Measurements from ENCODE around the gene ARF4.
"Not testable (repeated sequence)": the region's sequence is repeated elsewhere in the genome, so short reads cannot be mapped to it uniquely, and the experiment has no call there.

Gene ARF4

DNA sequence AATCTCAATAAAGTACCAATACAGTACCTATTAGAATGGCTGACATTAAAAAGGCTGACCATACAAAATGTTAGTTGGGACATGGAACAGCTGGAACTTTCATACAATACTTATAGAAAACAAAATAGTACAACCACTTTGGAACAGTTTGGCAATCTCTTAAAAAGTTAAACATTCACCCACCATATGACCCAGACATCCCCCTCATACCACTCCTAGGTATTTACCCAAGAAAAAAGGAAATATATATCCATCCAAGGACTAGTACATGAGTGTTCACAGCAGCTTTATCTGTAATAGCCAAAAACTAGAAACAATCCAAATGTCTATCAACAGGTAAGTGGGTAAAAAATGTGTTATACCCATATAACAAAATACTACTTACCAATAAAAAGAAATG lies 25.2 kb upstream of the ARF4 start:
- TF ChIP-seq ZFX (IDR thresholded peaks at IDR 0.05; ENCODE audit: borderline replicate concordance): no peak
- no peak overlapping the region for H3K27ac ChIP-seq

DNA sequence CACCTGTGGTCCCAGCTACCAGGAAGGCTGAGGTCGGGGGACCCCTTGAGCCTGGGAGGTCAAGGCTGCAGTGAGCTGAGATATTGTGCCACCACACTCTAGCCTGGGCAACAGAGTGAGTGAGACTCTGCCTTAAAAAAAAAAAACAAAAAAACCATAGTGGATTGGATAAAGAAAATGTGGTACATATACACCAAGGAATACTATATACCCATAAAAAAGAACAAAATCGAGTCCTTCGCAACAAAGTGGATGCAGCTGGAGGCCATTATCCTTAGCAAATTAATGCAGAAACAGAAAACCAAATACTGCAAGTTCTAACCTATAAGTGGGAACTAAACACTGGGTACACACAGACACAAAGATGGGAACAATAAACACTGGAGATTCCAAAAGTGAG lies 20.6 kb upstream of the ARF4 start:
- TF ChIP-seq, protein P1, sequence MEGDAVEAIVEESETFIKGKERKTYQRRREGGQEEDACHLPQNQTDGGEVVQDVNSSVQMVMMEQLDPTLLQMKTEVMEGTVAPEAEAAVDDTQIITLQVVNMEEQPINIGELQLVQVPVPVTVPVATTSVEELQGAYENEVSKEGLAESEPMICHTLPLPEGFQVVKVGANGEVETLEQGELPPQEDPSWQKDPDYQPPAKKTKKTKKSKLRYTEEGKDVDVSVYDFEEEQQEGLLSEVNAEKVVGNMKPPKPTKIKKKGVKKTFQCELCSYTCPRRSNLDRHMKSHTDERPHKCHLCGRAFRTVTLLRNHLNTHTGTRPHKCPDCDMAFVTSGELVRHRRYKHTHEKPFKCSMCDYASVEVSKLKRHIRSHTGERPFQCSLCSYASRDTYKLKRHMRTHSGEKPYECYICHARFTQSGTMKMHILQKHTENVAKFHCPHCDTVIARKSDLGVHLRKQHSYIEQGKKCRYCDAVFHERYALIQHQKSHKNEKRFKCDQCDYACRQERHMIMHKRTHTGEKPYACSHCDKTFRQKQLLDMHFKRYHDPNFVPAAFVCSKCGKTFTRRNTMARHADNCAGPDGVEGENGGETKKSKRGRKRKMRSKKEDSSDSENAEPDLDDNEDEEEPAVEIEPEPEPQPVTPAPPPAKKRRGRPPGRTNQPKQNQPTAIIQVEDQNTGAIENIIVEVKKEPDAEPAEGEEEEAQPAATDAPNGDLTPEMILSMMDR (IDR thresholded peaks at IDR 0.05): no peak
- no peak for TF ChIP-seq ZFX (IDR thresholded peaks at IDR 0.05; ENCODE audit: borderline replicate concordance)
- H3K27ac ChIP-seq: no peak overlapping the region

DNA sequence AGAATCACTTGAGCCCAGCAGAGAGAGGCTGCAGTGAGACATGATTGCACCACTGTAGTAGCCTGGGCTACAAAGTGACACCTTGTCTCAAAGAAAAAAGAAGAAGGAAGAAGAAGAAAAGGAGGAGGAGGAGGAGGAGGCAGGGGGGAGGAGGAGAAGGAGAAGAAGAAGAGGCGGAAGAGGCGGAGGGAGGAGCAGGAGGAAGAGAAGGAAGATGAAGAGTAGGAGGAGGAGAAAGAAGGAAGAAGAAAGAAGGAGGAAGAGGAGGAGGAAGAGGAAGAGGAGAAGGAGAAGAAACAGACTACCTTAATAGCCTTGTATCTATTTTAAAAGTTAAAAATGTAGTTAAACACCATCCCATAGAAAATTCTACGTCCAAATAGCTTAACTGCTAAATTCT lies 19.1 kb upstream of the ARF4 start:
- H3K27ac ChIP-seq: no peak overlapping the region
- no peak for TF ChIP-seq ZFX (IDR thresholded peaks at IDR 0.05; ENCODE audit: borderline replicate concordance)
- TF ChIP-seq, protein P1 (IDR thresholded peaks at IDR 0.05): no peak

DNA sequence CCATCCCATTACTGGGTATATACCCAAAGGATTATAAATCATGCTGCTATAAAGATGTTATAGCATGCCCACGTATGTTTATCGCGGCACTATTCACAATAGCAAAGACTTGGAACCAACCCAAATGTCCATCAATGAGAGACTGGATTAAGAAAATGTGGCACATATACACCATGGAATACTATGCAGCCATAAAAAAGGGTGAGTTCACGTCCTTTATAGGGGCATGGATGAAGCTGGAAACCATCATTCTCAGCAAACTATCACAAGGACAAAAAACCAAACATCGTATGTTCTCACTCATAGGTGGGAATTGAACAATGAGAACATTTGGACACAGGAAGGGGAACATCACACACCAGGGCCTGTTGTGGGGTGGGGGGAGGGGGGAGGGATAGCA lies 14.7 kb upstream of the ARF4 start:
- not testable (repeated sequence) for H3K27ac ChIP-seq

DNA sequence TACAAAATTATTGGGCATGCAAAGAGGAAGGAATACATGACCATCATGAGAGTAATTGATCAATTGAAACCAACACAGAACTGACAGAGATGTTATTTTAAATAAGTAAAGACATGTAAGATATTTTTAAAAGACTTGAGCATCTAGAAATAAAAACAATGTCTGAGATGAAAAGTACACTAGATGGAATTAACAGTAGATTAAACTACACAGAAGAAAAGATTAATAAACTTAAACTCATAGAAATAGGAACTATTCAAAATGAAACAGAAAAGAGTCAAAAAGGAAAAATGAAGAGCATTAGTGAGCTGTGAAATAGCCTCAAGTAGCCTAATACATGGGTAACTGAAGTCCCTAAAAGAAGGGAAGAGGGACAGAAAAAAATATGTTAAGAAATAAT lies 8.5 kb upstream of the ARF4 start:
- TF ChIP-seq ZFX (IDR thresholded peaks at IDR 0.05; ENCODE audit: borderline replicate concordance): no peak
- TF ChIP-seq, protein P1 (IDR thresholded peaks at IDR 0.05): no peak
- no peak overlapping the region for H3K27ac ChIP-seq

DNA sequence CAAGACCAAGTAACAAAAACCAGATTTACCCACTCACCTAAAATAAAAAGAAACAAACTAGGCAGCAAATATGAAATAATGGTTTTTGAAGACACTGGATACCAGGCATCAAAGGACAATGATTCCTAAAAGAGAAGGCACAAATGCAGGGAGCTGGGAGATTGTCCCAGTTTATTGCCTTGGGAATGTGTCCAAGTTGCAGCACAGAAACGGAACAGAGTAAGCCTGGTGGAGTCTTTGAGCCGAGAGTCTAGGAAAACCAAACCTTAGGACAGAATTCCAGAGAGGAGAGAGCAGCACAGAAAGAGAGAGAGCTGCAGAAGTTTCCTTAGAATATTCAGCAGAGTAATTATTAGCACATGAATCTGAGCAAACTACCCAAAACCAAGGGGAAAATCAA lies 7.8 kb upstream of the ARF4 start:
- no peak overlapping the region for H3K27ac ChIP-seq
- TF ChIP-seq ZFX (IDR thresholded peaks at IDR 0.05; ENCODE audit: borderline replicate concordance): no peak
- TF ChIP-seq, protein P1 (IDR thresholded peaks at IDR 0.05): no peak

DNA sequence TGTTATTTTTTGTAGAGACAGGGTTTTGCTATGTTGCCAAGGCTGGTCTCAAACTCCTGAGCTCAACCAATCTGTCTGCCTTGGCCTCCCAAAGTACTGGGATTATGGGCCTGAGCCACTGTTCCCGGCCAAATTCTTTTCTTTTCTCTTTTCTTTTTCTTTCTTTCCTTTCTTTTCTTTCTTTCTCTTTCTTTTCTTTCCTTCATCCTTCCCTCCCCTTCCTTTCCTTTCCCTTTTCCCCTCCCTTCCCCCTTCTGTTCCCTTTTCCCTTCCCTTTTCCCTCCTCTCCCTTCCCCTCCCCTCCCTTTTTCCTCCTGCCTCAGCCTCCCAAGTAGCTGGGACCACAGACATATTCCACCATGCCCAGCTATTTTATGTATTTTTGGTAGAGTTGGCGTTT lies 3.1 kb upstream of the ARF4 start:
- TF ChIP-seq, protein P1 (IDR thresholded peaks at IDR 0.05): no peak
- no peak for TF ChIP-seq ZFX (IDR thresholded peaks at IDR 0.05; ENCODE audit: borderline replicate concordance)
- H3K27ac ChIP-seq: no peak overlapping the region

DNA sequence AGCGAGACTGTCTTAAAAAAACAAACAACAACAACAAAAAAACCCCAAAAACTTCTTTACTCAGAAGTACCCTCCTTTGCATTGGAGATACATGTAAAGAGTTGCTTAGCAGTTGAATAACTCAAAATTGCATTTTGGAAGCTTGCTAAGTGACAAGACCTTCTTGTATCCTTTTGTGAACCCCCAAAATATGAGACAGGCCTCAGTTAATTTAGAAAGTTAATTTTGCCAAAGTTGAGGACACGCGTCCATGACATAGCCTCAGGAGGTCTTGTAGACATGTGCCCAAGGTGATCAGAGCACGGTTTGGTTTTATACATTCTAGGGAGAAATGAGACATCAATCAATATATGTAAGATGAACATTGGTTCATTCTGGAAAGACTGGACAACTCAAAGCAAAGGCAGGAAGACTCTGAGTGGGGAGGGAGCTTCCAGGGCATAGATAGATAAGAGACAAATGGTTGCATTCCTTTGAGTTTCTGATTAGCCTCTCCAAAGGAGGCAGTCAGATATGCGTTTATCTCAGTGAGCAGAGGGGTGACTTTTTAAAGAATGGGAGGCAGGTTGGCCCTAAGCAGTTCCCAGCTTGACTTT lies 1.7 kb upstream of the ARF4 start:
- TF ChIP-seq, protein P1 (IDR thresholded peaks at IDR 0.05): no peak
- TF ChIP-seq ZFX (IDR thresholded peaks at IDR 0.05; ENCODE audit: borderline replicate concordance): no peak
- peak overlapping the region; percentile 95 for H3K27ac ChIP-seq
